GM12878 (cell line): ENCODE data around the gene TIMM9. TPM values are rescaled to one million over a fixed set of nuclear protein-coding genes. Genes with fewer than 3 reads are reported as not detected.

Source experiments
- ATF7 ChIP-seq: fragments of 450-650 bp; IDR thresholded peaks from 2 replicates; pipeline ENCODE4 v1.6.1; 2016; ENCODE audit warnings: low read depth, mild to moderate bottlenecking
- CBX3 ChIP-seq: fragments of 200-600 bp; sonication (generic); IDR thresholded peaks from 2 replicates; pipeline ENCODE4 v1.6.1; 2016; ENCODE audit warnings: low read depth, borderline replicate concordance
- CREB1 ChIP-seq: IDR thresholded peaks from 2 replicates; pipeline ENCODE4 v1.6.1; 2012; ENCODE audit warnings: low read depth, mild to moderate bottlenecking, inconsistent platforms
- CREM ChIP-seq: IDR thresholded peaks from 2 replicates; pipeline ENCODE4 v1.6.1; 2014; ENCODE audit warnings: antibody characterized with exemption, low read depth
- EZH2 ChIP-seq: IDR thresholded peaks from 2 replicates; pipeline ENCODE4 v1.6.1; 2012; ENCODE audit warnings: low read depth, mild to moderate bottlenecking, control low read depth, inconsistent platforms, low read length, borderline replicate concordance; ENCODE audit not compliant: control insufficient read depth
- NFYA ChIP-seq: IDR thresholded peaks from 2 replicates; pipeline ENCODE4 v1.6.1; 2011; ENCODE audit warnings: low read depth, mild to moderate bottlenecking, low read length, improper control_type of control experiment, borderline replicate concordance
- NR2C1 ChIP-seq: fragments of 450-650 bp; IDR thresholded peaks from 2 replicates; pipeline ENCODE4 v1.6.1; 2017; ENCODE audit warnings: antibody characterized with exemption, mild to moderate bottlenecking, moderate library complexity
- PML ChIP-seq: IDR thresholded peaks from 2 replicates; pipeline ENCODE4 v1.6.1; 2012; ENCODE audit warnings: low read length, inconsistent platforms
- RAD21 ChIP-seq: IDR thresholded peaks from 2 replicates; pipeline ENCODE4 v1.6.1; 2011; ENCODE audit warnings: mild to moderate bottlenecking, low read depth, low read length, moderate library complexity; ENCODE audit not compliant: insufficient read depth
- RFX5 ChIP-seq: IDR thresholded peaks from 2 replicates; pipeline ENCODE4 v1.6.1; 2011; ENCODE audit warnings: low read depth, low read length, improper control_type of control experiment
- RUNX3 ChIP-seq: IDR thresholded peaks from 2 replicates; pipeline ENCODE4 v1.6.1; 2012; ENCODE audit warnings: low read length, inconsistent platforms
- SMARCA5 ChIP-seq: fragments of 450-650 bp; IDR thresholded peaks from 2 replicates; pipeline ENCODE4 v1.6.1; 2017; ENCODE audit warnings: mild to moderate bottlenecking
- ZNF24 ChIP-seq: fragments of 450-650 bp; IDR thresholded peaks from 2 replicates; pipeline ENCODE4 v1.6.1; 2017; ENCODE audit warnings: antibody characterized with exemption, mild to moderate bottlenecking
- polyA plus RNA-seq, 11 experiments: library from polyadenylated mRNA; depleted of rRNA in 4 of 11; unstranded in 6 of 11; stranded (reverse) in 5 of 11; fragments of >200 nt; fragmentation: Nextera tagmentation in 4 of 11; fragmentation: Illumina TruSeq in 1 of 11; extraction: Ambion mirVana in 4 of 11; extraction: Trizol in 1 of 11; gene quantifications; 1 replicate in 1 of 11; 2 replicates in 10 of 11; pipeline versions ENCODE4 v1.2.1 to v1.2.3, GENCODE V29; 2011 to 2016; ENCODE audit warnings: inconsistent platforms in 2 of 11, missing spikeins in 2 of 11, low read depth in 1 of 11
- total RNA-seq, 4 experiments: library from RNA; depleted of rRNA in 3 of 4; stranded (reverse); fragments of >200 nt in 3 of 4; fragmentation: Illumina TruSeq in 1 of 4; extraction: Trizol in 1 of 4; gene quantifications; 2 replicates each; pipeline versions ENCODE4 v1.2.1 to v1.2.3, GENCODE V29; 2013 to 2021
- TF ChIP-seq, protein P1 (sequence below): IDR thresholded peaks from 2 replicates; pipeline ENCODE4 v1.6.1; 2011; ENCODE audit warnings: low read depth, mild to moderate bottlenecking, low read length, moderate library complexity, borderline replicate concordance; ENCODE audit errors: extremely low read depth
- TF ChIP-seq, protein P2 (sequence below): fragments of 450-650 bp; formaldehyde crosslinking; IDR thresholded peaks from 2 replicates; pipeline ENCODE4 v1.4.0; 2020; ENCODE audit warnings: mild to moderate bottlenecking, moderate library complexity

TIMM9 gene
- total and polyA plus RNA-seq, 10 of the 15 experiments (the other 5 are each of a cell fraction or from before 2014, with no cell fraction given): 36.6 to 116 (median 62.0) TPM

- TF ChIP-seq, protein P1, sequence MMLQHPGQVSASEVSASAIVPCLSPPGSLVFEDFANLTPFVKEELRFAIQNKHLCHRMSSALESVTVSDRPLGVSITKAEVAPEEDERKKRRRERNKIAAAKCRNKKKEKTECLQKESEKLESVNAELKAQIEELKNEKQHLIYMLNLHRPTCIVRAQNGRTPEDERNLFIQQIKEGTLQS: no peak
- TF ChIP-seq ZNF24 (0 out of 2 replicates have a peak, but pooled peaks have one; percentile 15), RFX5 (no peak), PML (no peak), SMARCA5 (peak; percentile 94), CREB1 (no peak), EZH2 (no peak), ATF7 (no peak), NR2C1 (no peak), RUNX3 (no peak), RAD21 (peak; percentile 19; the same call in 1 of the 2 replicates), CREM (no peak), NFYA (no peak), CBX3 (no peak)
- TF ChIP-seq, protein P2, sequence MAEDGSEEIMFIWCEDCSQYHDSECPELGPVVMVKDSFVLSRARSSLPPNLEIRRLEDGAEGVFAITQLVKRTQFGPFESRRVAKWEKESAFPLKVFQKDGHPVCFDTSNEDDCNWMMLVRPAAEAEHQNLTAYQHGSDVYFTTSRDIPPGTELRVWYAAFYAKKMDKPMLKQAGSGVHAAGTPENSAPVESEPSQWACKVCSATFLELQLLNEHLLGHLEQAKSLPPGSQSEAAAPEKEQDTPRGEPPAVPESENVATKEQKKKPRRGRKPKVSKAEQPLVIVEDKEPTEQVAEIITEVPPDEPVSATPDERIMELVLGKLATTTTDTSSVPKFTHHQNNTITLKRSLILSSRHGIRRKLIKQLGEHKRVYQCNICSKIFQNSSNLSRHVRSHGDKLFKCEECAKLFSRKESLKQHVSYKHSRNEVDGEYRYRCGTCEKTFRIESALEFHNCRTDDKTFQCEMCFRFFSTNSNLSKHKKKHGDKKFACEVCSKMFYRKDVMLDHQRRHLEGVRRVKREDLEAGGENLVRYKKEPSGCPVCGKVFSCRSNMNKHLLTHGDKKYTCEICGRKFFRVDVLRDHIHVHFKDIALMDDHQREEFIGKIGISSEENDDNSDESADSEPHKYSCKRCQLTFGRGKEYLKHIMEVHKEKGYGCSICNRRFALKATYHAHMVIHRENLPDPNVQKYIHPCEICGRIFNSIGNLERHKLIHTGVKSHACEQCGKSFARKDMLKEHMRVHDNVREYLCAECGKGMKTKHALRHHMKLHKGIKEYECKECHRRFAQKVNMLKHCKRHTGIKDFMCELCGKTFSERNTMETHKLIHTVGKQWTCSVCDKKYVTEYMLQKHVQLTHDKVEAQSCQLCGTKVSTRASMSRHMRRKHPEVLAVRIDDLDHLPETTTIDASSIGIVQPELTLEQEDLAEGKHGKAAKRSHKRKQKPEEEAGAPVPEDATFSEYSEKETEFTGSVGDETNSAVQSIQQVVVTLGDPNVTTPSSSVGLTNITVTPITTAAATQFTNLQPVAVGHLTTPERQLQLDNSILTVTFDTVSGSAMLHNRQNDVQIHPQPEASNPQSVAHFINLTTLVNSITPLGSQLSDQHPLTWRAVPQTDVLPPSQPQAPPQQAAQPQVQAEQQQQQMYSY: no peak
- TF ChIP-seq, all 136 proteins: peak for 31
Measured at GRCh38 chr14:58395812-58396788, 31.2 kb downstream of the TIMM9 start, which contains the start of gene TOMM20L (continued).
